OCI-LY3 (cell line): ENCODE measurements around the gene NFYB.

Source experiments
- EZH2phosphoT487 ChIP-seq: fragments of 200-600 bp; shearing (Covaris generic); IDR thresholded peaks from 2 replicates; pipeline ENCODE4 v1.6.1; 2018; ENCODE audit warnings: antibody characterized with exemption, mixed run types, low read depth
- TF ChIP-seq, protein P1 (sequence below): fragments of 200-600, 300-600 bp; sonication (generic); IDR thresholded peaks from 2 replicates; pipeline ENCODE4 v1.5.1; 2014; ENCODE audit warnings: antibody characterized with exemption, low read length, low read depth

GRCh38 chr12:104137902-104138796 lies at the start of gene NFYB:
- TF ChIP-seq, protein P1, sequence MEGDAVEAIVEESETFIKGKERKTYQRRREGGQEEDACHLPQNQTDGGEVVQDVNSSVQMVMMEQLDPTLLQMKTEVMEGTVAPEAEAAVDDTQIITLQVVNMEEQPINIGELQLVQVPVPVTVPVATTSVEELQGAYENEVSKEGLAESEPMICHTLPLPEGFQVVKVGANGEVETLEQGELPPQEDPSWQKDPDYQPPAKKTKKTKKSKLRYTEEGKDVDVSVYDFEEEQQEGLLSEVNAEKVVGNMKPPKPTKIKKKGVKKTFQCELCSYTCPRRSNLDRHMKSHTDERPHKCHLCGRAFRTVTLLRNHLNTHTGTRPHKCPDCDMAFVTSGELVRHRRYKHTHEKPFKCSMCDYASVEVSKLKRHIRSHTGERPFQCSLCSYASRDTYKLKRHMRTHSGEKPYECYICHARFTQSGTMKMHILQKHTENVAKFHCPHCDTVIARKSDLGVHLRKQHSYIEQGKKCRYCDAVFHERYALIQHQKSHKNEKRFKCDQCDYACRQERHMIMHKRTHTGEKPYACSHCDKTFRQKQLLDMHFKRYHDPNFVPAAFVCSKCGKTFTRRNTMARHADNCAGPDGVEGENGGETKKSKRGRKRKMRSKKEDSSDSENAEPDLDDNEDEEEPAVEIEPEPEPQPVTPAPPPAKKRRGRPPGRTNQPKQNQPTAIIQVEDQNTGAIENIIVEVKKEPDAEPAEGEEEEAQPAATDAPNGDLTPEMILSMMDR: no peak
- no peak for TF ChIP-seq EZH2phosphoT487
